Left ventricle myocardium superior (tissue), 1 donor: ENCODE data around the gene PPIE. TPM values are rescaled to one million over a fixed set of nuclear protein-coding genes. Genes with fewer than 3 reads are reported as not detected.
"Not testable (repeated sequence)": the region's sequence is repeated elsewhere in the genome, so short reads cannot be mapped to it uniquely, and the experiment has no call there.

Experiments
- ATAC-seq: fragments of 200-7000 bp; cut with Tn5 transposase; one replicate; pipeline ENCODE4 v1.9.1; 2020; ENCODE audit warnings: mild to moderate bottlenecking, moderate library complexity
- DNase-seq: peaks from one replicate; pipeline ENCODE4 v3.0.0-alpha.2; 2020
- intact Hi-C: fragments of 100-400 bp; cut with micrococcal nuclease; formaldehyde crosslinking; loops from one replicate; pipeline ENCODE4 v1.11.0; 2022
- total RNA-seq: library from RNA; stranded (reverse); fragmentation: NEBNext Ultra II Directional; extraction: Animal tissue kit (Norgen Biotek cat#: 25700); gene quantifications from one replicate; pipeline ENCODE4 v1.2.1, GENCODE V29; 2021
- donor health status: DM: no; HTN: yes; CAD: no; lungs with severe emphysema.

Gene PPIE
- total RNA-seq, 1 donor from 2014 or later = 33.7 TPM

DNA sequence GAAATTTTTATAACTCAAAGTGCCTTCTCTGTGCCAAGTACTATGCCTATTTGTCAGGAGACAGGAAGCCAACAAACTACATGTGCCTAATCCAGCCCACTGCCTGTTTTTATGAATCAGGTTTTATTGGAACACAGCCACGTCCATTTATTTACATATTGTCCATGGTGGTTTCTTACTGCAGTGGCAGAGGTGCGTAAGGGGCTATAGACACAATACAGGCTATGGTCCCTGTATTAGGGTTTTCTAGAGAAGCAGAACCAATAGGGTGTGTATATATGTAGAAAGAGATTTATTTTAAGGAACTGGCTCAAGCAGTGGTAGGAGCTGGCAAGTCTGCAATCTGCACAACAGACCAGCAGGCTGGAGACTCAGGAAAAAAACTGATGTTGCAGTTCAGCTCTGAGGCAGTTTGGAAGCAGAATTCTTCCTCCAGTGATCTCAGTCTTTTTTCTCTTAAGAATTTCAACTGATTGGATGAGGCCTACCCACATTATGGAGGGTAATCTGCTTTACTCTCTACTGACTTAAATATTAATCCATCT, 15.4 kb downstream of the PPIE start:
- no peak for ATAC-seq
- intact Hi-C loops = no loop called here
- DNase-seq = no peak

DNA sequence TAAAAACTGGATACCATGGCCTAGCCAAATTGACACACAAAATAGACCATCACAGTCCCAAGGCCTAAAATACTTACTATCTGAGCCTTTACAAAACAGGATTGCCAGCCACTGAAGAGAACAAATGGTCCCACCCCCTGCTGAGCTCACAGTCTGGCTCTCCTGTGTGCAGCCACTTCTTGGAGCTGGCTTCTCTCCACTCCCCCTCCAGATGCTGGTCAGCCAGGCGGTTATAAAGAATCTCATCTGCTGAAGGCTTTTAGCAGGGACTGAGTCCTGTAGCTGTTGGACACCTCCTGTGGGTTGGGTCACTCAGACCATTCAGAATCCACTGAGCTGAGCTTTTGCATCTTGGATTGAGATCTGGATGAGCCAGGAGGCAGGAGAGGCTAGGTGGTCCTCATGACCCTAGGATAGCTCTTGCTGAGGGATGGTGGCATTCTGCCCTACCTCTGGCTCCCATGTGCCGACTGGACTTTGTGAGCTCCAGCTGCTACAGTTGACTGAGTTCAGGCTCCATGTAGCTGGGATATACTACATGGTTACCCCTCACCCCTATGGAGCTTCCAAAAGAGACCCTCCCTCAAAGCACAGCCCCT, 16.3 kb downstream of the PPIE start:
- intact Hi-C loops = no loop called here
- DNase-seq (no peak), ATAC-seq (peak; percentile 77)

DNA sequence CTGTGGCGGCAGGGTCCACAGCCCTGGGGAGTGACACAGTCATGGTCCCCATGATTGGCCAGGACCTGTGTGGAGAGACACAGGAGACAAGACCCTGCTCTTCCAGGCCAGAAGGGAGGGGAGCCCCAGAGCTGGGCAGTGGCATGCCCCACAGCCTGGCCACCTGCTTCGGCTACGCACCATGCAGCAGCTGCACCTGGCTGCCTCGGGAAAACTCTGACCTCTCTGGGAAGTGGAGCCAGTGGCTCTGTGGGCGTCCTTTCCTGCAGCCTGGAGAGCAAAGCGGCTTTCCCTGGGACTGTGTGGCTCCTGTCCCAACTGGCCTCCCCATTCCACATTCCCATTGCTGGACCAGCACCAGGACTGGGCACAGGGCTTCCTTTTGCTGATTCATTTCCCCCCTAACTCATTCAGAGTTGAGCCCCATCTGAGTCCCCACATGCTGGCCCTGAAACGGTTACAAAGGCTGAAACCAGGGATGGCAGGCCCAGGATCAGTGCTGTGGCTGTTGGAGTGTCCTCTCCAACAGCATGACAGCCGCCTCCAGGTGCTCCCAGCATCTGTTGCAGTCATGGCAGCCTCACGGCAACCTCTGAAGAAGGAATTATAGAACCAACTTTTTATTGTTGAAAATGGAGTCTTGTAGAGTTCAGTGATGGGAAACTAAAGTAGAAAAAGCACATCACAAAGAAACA, 17.4 kb downstream of the PPIE start:
- intact Hi-C loops = no loop called here
- ATAC-seq = no peak
- DNase-seq = no peak

DNA sequence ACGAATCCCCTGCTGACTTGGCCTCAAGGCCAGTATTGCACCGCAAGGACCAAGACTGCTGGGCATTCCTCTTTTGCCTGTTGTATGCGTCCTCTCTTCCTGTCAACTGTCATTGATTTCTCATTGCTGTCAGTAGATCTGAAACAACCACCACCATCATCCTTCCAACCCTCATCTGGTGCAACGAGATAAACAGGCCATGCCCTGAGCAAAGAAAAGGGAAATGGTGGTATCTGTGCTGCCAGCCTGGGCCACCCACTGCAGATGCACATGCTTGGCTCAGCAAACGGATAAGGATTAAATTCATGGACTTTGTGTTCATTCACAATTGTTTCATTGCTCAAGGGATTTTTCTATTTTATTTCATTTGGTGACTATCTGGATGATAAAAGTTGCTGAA, 18.8 kb downstream of the PPIE start:
- DNase-seq (no peak), ATAC-seq (no peak)
- intact Hi-C loops = no loop called here

DNA sequence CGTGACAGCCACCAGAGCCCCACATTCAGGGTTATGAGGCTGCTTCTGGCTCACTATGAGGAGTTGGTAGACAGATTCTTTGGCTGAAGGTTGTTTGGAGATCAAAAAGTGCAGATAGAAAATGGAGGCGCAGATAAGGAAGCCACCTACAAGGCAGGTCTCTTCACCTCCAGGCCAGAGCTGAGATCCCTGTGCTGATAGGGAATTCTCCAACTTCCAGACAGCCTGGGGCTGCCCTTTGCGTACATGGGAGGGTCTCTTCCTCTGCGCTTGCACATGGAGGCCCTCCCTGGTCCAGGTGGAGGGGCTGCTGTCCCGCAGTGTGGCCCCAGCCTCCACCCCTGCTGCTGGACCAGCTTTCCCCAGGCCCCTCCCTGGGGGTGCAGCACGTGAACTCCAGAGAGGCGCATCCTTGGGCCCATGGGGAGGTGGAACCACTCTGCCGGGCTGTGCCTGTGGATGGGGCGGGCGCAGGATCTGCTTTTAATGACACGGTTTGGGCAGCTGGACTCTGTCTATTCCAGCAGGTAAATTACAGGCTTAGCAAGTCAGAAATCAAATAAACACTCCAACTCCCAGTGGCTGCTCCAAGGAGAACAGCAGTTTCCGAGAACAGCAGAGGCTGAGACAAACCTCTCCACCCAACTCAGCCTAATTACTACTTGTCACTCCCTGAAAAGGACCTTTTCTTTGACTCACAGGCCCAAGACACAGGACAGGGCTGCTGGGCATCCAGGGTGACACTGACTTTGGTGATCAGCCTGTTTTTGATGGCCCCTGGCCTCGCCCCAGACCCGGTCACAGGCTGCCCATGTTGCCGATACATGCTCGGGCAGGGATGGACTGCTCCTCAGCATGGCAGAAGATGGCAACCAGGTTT, 20.1 kb downstream of the PPIE start:
- ATAC-seq = no peak
- DNase-seq = no peak
- intact Hi-C loops = no loop called here

DNA sequence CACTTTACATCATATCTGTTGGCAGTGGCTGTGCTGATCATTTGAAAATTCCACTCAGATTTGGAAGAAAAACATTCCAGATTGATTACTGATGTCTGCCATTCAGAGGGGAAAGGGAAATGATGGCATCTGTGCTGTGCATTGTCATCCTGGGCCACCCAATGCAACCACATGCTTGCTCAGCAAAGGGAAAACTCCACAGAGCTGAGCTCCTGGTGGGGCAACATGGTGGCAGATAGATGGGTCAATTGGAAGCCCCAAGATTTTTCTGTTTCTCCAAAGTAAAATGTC, 20.7 kb downstream of the PPIE start:
- no peak for DNase-seq
- intact Hi-C loops = no loop called here
- ATAC-seq = no peak

DNA sequence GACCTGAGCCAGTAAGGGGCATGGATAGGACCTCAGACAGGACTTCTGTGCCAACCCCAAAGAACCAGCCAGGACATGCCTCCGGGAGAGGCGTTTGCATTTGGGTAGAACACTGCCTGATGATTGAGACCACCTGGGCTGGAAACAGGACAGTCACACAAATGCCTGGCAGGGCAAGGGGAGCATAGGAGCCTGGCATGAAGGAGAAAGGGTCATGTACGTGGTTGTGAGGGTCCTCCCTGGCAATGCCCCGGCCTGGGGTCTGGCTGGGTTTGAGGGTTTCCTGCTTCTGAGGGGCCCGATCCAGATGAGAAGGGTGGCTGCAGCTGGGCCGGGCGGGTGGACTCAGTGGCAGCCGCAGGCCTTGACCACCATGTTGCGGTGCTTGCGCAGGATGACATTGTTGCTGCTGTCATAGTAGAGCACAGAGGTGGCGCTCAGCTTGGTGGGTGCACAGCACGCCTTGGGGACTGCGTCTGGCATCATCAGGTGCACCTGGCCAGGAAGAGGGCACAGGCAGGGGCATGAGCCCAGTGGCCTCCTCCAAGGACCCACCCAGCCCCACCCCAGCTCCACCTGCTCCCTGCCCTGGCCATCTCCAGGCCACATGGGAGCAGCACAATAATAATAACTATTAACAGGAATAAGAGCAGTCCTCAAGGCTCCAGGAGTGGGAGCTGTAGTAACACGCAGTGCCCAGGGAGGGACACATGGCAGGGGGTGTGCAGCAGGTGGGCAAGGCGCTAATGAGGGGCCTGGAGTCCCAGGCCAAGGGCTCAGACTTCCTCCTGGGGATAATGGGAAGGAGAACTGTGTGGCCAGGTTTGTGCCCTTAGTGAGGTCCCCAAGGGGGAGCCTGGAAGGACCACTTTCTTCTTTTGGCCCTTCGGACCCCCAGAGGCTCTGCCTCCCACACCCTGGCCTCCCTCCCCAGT, 21.7 kb downstream of the PPIE start:
- ATAC-seq = no peak
- intact Hi-C loops = no loop called here
- DNase-seq = no peak

DNA sequence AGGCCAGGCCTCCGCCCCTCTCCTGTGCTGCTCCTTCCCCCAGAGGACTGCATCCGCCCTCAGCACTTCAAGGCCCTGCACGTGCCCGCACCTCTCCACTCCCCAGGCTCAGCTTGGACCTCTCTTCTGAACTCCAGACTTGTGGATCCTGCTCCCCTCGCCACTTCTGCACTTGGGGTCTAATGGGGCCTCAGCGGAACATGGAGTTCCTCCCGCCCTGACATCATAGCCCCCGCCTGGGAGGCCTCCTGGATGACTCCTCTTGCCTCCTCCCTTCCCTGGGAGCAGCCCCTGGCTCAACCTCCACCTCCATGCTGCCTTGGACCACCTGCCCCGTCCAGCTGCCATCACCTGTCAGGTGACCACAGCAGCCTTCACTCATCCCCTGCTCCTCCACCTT, 22.3 kb downstream of the PPIE start:
- ATAC-seq (no peak), DNase-seq (no peak)
- intact Hi-C loops = no loop called here

DNA sequence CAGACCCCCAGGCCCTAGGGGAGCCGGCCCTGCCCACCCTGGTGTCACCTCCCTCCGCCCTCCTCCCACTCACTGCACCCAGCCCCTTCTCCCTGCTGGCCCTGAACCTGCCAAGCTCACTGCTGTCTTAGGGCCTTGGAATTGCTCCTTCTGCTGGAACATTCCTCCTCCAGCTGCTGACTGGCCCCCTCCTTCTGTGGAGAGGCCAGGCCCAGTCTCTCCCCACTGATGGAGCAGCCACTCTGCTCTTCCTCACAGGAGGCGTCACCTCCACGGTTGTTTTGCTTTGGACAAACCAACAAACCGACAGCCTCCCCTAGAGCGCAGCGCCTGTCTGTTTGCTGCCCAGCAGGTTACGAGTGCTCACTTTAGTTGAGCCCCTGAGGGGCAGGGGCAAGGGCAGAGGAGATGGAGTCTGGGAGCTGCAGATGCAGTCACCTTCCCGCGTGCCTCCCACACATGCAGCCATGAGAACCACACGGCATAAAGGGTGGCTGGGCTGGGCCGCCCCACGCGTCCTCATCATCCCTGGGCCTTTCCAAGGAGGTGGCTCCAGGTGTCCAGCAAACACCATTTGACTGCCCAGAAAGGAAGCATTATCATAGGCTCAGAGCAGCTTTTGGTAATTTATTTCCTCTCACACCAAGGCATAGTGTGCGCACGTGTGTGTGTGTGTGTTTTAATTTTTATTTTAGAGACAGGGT, 23.0 kb downstream of the PPIE start:
- intact Hi-C loops = no loop called here
- DNase-seq = no peak
- no peak for ATAC-seq

DNA sequence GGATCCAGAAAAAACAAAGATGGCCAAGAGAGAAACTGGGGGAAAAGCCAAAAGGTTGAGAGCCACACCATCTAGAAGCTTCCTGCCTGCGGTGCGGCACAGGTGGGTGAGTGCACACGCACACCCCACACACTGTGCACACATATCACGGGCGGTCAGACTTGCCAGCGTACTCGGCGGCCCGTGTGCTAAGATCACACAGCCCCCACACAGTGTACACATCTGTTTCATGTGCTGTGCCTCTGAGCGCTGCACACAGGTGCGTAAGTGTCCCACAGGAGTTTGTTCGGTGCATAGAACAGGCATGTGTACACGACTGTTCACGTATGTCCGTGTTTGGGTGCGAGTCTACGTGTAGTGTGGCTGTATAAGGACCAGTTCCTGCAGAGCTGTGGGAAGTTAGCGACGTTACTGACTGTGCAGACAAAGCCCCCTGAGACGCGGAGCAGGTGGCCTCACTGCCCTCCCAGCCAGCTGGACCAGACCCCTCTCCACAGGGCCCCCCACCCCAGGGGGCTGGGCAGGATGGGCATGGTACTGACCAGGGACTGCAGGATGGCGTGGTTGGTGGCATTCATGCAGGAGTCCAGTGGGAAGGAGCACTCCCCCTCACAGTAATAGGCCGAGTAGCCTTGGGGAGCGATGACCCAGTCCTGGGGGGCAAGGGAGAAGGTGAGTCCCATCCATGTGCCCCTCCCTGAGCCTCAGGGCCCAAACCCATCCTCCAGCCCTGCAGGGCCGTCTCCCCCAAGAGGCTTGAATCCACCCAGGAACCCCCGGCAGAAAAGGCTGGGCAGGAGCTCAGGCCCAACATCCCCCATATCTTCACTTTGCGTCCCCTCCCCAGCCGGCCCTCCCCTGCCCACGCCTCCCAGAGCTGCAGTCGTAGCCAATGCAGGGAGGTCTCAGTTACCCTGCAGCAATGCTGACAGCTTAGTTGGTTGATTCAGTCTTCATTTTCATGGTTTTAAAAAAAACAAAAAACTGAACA, 24.2 kb downstream of the PPIE start:
- ATAC-seq = no peak
- DNase-seq = no peak
- intact Hi-C loops = no loop called here

DNA sequence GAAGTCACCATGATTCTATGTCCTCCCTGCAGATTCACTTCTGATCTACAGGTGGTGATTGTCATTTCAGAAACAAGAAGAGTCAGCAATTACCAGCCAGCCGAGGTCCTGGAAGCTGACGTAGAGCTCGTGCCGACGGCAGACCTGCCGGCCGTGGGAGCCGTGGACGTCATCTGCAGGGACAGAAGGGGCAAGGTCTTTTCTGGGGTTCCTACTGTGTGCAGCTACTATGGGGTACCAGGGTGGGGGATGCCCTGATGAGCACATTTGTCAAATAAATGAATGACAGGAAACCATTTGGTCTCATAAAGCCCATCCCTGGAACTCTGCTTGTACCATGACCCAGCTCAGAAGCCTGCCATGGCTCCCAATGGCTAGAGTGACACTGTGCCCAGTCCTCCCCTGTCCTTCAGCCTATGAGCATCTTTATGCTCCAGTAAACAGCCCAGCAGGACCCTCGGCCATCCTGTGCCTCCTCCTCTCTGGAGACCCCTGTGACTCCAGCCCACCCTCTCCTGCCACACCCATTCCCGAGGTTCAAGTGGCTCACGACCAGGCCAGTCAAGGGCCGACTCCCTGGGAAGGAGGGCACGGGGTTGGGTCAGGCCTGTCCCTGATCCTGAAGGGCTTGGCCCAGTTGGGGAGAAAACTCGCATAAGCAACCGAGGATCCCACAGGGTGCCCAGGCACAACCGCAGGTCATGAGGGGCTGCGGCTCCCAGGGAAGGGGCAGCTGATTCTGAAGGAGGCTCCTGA, 25.1 kb downstream of the PPIE start:
- intact Hi-C loops, DNase-seq, ATAC-seq: not testable (repeated sequence)

DNA sequence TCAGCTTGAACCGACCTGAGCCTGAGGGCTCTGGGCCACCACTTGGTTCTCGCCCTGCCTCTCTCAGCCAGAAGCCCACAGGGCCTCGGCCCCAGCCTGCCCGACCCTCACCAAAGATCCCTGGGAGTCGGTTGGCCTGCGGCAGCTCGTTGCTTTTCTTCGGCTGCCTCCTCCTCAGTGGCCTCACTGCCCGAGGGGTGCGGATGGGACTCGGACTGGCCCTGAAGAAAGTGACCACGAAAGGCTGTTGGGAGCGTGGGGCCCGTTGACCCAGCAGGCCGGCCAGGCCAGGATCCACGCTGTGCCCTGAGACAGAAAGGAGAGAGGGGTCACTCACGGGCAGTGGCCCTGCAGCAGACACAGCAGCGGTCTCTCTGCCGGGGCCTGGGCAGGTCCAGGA, 25.8 kb downstream of the PPIE start:
- DNase-seq, intact Hi-C loops, ATAC-seq: not testable (repeated sequence)

DNA sequence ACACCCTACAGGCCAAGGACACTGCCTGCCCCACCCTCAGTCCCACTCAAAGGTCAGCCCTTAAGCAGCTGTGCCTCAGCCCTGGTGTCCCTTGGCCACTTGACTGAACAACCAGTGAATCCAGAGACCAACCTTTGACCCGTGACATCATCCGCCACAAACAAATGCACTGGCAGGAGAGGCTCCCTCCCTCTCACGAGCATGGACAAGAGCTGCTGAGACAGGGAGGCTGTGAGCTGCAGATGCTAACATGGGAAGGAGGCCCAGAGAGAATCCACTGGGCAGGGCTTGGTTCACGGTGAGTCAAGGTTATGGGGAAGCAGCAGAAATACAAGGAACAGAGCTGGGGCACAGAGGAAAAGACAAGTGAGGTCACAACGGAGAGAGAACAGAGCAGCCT, 27.8 kb downstream of the PPIE start:
- ATAC-seq, DNase-seq, intact Hi-C loops: not testable (repeated sequence)

DNA sequence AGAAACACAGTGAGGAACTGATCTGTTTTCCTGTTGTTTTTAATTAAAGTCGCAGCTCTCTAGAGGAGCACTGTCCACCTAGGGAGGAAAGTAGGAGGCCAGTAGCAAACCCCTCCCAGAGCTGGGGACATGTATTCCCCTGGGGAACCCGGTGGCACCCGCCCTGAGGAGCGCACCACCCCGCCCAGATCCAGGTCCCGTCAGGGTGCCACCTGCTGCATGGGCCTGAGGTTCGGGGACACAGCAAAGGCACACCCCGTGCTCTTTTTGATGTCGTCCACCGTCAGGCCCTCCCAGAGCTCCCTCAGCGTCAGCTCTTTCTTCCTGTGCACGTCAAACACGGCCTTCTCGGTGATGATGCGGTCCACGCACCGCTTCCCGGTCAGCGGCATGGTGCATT, 30.8 kb downstream of the PPIE start:
- ATAC-seq, DNase-seq, intact Hi-C loops: not testable (repeated sequence)

DNA sequence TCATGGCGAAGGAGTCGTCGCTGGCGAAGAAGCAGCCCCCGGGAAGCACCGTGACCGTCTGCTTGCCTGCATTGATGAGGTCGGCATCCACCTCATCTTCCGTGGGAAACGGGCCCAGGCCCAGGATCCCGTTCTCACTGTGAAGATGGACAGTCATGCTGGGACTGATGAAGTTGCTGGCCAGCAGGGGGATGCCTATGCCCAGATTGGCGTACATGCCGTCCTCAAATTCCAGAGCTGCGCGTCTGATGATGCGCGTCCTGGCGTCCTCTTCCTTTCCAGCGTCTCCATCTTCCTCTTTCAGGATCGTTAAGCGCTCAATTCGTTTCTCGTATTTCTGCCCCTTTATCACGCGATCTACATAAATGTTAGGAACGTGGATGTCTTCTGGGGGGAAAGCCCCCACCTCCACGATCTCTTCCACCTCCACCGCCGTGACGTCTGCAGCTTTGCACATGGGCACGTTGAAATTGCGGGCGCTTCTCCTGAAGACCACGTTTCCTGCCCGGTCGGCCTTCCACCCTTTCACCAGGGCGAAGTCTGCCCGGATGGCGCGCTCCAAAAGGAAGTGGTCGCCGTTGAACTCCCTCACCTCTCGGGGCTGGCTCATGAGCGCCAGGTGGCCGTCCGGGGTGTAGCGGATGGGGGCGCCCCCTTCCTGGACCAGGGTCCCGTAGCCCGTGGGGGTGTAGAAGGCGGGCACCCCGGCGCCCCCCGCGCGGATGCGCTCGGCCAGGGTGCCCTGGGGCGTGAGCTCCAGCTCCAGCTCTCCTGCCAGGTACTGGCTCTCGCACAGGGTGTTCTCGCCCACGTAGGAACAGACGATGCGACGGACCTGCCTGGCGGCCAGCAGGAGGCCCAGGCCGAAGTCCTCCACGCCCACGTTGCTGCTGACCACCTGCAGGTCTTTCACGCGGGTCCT, 31.7 kb downstream of the PPIE start:
- peak; percentile 47 for ATAC-seq
- intact Hi-C loops, DNase-seq: not testable (repeated sequence)
